ENCODE data around the gene CLPTM1L. TPM values are rescaled to one million over a fixed set of nuclear protein-coding genes. Genes with fewer than 3 reads are reported as not detected.

Gene CLPTM1L
- polyA plus RNA-seq, 3 donors, result 14.1 to 76.2 (median 35.0) TPM

GRCh38 chr5:1387059-1387755 is 42.3 kb upstream of the CLPTM1L start:
- H3K27ac Mint-ChIP-seq, result peak overlapping the region in 4 of 7 donors; percentile 55 to 96 (median 92)
- H3K36me3 Mint-ChIP-seq, result peaks cover 0 to 5% of the 10 kb centered on the region in 2 donors
- H3K27me3 ChIP-seq (ENCODE audit: control insufficient read depth in 2 of 2, insufficient read depth in 2 of 2, low read length in 2 of 2), result peaks cover 0 to 29% of the 10 kb centered on the region in 2 donors
- no peak overlapping the region for H3K27ac ChIP-seq (ENCODE audit: low read depth in 1 of 2, low read length in 2 of 2)
- no peaks in the 10 kb centered on the region for H3K79me2 ChIP-seq (ENCODE audit: insufficient read depth, low read length)
- peaks cover 22% of the 10 kb centered on the region for H3K4me1 Mint-ChIP-seq
- H3K9ac ChIP-seq (ENCODE audit: insufficient read depth, low read length, poor library complexity, severe bottlenecking), result no peak overlapping the region
- H3K4me3 Mint-ChIP-seq, result peak overlapping the region; percentile 90 to 98
- intact Hi-C loops (cut with micrococcal nuclease), result loop anchor here (10.0 kb wide), 2 partner anchors 138 to 258 kb away; partner anchors contain the start of gene LPCAT1 (in 1 of the 2)
- WGBS (ENCODE audit: insufficient coverage), result 63% methylated on average over 6 of the region's 11 CpGs
- no peaks in the 10 kb centered on the region for H3K9me3 ChIP-seq (replicated peaks in 1 of 2; ENCODE audit: control insufficient read depth in 1 of 2, insufficient read depth in 1 of 2, low read length in 2 of 2)
- no peak for TF ChIP-seq CTCF (IDR thresholded peaks at IDR 0.05)
- peaks cover 16 to 19% of the 10 kb centered on the region in 2 donors for H3K4me1 ChIP-seq (ENCODE audit: control insufficient read depth in 1 of 2, insufficient read depth in 2 of 2, low read length in 2 of 2)
- H4K20me1 ChIP-seq (ENCODE audit: insufficient read depth, low read length), result no peaks in the 10 kb centered on the region
- DNase-seq, result no peak
- H3K4me3 ChIP-seq (replicated peaks in 1 of 3; ENCODE audit: low read depth in 2 of 3, low read length in 3 of 3), result peak overlapping the region in 1 of 3 experiments; percentile 78
- peaks cover 38 to 45% (median 40%) of the 10 kb centered on the region in 3 donors for H3K27me3 Mint-ChIP-seq (ENCODE audit: low read depth in 3 of 3)
- H3K4me2 ChIP-seq (replicated peaks; ENCODE audit: extremely low read depth, low read length, poor library complexity, severe bottlenecking), result no peak overlapping the region
- H3K9me3 Mint-ChIP-seq, result peaks cover 1 to 11% (median 5%) of the 10 kb centered on the region in 7 donors
- no peaks in the 10 kb centered on the region for H3K36me3 ChIP-seq (replicated peaks in 1 of 2; ENCODE audit: control insufficient read depth in 1 of 2, insufficient read depth in 2 of 2, low read length in 2 of 2)
- peak overlapping the region; percentile 89 for H2AFZ ChIP-seq (ENCODE audit: insufficient read depth, low read depth, low read length, poor library complexity, severe bottlenecking)

- Histone ChIP-seq H3K4me2 (replicated peaks; ENCODE audit: extremely low read depth, low read length, poor library complexity, severe bottlenecking) (peak overlapping the region; percentile 81), H2AFZ (ENCODE audit: insufficient read depth, low read depth, low read length, poor library complexity, severe bottlenecking) (peak overlapping the region; percentile 89), H3K79me2 (ENCODE audit: insufficient read depth, low read length) (no peaks in the 10 kb centered on the region), H4K20me1 (ENCODE audit: insufficient read depth, low read length) (no peaks in the 10 kb centered on the region), H3K36me3 (replicated peaks in 1 of 2; ENCODE audit: control insufficient read depth in 1 of 2, insufficient read depth in 2 of 2, low read length in 2 of 2) (no peaks in the 10 kb centered on the region), H3K4me1 (ENCODE audit: control insufficient read depth in 1 of 2, insufficient read depth in 2 of 2, low read length in 2 of 2) (peaks cover 16 to 19% of the 10 kb centered on the region in 2 donors), H3K27ac (ENCODE audit: low read depth in 1 of 2, low read length in 2 of 2) (peak overlapping the region; percentile 69 to 72), H3K27me3 (ENCODE audit: control insufficient read depth in 2 of 2, insufficient read depth in 2 of 2, low read length in 2 of 2) (peaks cover 0 to 29% of the 10 kb centered on the region in 2 donors), H3K9ac (ENCODE audit: insufficient read depth, low read length, poor library complexity, severe bottlenecking) (peak overlapping the region; percentile 79), H3K9me3 (replicated peaks in 1 of 2; ENCODE audit: control insufficient read depth in 1 of 2, insufficient read depth in 1 of 2, low read length in 2 of 2) (no peaks in the 10 kb centered on the region), H3K4me3 (replicated peaks in 1 of 3; ENCODE audit: low read depth in 2 of 3, low read length in 3 of 3) (peak overlapping the region; percentile 44 to 78 (median 57))
- intact Hi-C loops (cut with micrococcal nuclease), result loop anchor here (10.0 kb wide), 2 partner anchors 139 to 259 kb away; partner anchors contain the start of gene LPCAT1 (in 1 of the 2)
- TF ChIP-seq CTCF (IDR thresholded peaks at IDR 0.05), result no peak
- Mint-ChIP-seq H3K4me3 (peak overlapping the region; percentile 90 to 98), H3K4me1 (peaks cover 22% of the 10 kb centered on the region), H3K27ac (peak overlapping the region; percentile 88 to 97 (median 94)), H3K36me3 (peaks cover 0 to 5% of the 10 kb centered on the region in 2 donors), H3K9me3 (peaks cover 1 to 11% (median 5%) of the 10 kb centered on the region in 7 donors), H3K27me3 (ENCODE audit: low read depth in 3 of 3) (peaks cover 38 to 43% (median 42%) of the 10 kb centered on the region in 3 donors)
- WGBS (ENCODE audit: insufficient coverage), result 1% methylated on average over 36 of the region's 36 CpGs
- peak; percentile 28 to 41 (median 36) for DNase-seq
Measured at GRCh38 chr5:1386274-1386717, 41.4 kb upstream of the CLPTM1L start.
